Fibroblast of skin of scalp (primary cell): ENCODE measurements around the gene CCDC141.
A peak's percentile ranks its signal among the peaks of the same experiment; 100 is the strongest.

Experiments used
- DNase-seq: peaks from one replicate; pipeline ENCODE4 v3.0.0-alpha.2; 2013

CCDC141 gene

DNA sequence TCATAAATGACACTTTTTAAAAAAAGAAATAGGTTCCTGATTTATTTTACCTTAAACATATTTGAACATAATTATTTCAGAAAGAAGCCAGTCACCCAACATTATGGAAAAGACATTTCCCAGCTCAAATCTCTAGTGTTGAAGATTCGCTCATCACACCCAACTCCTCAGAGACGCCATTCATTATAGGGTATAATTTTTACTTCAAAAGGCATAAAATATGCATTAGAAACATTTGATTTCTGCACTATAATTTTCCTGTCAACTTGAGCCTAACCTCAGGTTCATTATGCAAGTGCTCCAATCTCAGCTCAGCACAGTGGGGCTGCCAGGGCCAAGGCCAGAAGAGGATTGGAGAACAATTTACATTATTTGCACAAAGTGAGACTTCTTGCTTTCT, 183.9 kb downstream of the CCDC141 start:
- no peak for DNase-seq

DNA sequence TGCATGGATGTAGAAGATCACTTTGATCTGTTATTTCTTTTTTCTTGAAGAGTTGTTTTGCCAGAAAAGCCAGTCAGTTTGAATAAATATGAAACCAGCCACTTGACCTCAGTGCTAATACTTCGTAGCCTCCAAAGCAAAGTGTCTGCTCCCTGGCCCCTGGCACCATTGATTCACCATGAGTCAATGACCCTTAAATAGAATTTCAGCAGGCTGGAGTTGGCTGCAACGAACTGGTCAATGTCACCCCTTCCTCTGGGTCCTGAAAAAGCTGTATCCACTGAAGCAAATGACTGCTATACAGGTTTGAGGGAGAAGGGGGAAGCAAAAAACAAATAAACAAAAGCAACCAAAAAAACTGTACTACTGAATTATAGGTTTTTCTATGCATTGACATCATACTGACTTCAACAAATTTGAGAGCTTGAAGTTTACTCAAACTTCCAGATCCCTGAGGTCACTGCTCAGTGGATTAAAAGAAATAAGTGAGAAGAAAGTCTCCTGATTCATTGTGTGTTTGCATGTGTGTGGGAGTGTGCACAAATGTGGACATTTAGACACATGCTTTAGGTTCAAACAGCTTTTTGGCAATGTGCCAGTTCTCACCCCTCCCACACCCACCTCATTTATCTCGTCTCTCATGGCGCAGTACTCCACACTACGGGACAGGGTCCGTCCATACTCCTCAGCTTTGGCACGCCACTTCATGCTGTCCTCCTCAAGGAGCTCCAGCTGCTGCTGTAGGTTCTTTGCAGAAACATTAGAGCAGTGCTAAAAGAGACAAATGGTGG, 184.6 kb downstream of the CCDC141 start:
- DNase-seq: no peak

DNA sequence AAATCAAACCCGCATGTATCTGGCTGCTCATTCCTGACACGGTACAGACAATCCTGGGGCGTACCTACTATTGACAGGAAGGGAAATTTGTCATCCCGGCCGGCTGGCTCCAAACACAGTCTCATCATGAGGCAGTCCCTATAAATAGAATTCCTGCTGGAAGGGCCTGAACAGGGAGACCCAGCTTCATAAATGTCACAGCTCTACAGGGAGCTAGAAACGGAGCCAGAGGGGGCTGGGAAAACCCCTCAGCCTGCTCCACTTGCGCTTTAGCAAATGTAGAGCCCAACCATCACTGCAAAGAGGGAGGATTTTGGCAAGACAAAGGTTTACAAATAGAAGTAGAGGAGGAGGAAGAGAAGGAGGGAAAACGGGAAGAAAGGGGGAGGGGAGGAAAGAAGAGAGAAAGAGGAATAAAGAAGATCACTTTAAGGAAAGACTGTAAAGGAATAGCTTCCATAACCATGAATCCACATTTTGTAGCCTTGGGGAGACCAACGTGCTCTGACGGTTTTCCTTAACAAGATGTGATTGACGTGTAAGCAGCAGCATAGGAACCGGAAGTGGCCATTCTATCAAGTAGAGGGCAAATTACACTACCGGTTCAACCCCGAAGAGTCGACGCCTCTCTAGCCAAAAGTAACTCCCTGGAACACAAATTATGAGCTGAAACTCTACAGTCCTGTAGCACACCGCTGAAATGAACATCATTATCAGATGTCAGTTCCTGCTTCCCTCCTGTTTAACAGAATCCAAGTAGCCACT, 185.9 kb downstream of the CCDC141 start:
- peak; percentile 28 for DNase-seq

DNA sequence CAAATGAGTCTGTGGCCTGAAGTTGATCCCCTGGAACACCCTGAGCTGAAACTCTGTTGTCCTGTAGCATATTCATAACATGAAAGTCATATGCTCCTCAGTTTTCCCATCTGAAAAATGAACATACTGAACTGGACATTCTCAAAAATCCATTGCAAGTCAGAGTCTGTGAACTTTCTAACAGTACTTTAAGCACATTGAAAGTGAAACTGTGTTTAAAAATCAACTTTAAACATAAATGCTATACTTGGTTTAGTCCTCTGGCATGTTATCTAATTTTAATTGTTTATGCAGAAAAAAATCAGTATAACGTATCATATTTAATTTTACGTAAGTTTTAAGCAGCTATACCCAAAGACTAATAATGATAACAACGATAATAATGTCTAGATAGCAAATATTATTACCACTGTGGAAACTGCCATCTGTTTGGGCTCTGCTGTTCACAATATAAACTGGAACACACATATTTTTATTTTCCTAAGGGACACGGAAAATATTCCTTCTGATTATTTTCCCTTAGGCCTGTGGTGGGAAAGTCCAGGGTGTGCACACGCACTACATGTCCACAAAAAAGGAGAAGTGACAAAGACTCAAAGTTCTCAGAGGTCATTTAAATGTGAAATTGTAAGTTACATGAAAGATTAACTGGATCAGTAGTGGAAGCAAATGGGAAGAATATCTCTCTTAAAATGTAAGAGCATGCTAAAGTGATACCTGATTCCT, 186.6 kb downstream of the CCDC141 start:
- DNase-seq: no peak

DNA sequence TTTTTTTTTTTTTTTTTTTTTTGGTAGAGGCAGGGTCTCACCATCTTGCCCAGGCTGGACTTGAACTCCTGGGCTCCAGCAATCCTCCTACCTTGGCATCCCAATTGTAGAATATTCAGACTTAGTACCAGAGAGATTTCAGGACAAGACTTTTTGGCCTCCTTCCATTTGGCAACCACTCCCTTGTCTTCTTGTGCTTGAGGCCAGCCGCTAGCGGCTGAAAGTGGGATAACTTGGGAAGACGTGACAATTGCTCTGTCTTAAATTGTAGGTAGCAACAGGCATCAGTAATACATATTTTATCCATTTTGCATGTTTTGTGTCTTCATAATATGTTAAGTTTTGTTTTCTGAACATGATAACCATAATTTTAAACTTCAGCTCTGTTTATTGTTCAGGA, 189.4 kb downstream of the CCDC141 start:
- no peak for DNase-seq

DNA sequence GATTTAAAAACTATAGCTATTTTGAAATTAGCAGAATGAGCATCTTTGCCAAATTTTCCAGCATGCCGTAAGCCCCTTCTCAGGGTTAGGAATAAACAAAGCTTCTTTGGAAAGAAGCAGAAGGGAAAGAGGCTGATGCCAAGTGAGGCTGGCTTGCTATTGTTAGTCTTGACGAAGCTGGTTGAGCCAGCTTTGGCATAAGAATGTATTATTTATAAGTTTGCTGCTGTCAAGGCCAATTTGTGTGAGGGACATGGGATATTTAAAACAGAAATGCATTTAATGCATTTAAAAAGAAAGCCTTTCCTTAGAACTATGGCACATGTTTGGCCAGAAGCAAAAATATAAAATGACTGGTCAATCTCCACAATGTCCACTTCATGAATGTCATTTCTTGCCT, 190.2 kb downstream of the CCDC141 start:
- DNase-seq: no peak

DNA sequence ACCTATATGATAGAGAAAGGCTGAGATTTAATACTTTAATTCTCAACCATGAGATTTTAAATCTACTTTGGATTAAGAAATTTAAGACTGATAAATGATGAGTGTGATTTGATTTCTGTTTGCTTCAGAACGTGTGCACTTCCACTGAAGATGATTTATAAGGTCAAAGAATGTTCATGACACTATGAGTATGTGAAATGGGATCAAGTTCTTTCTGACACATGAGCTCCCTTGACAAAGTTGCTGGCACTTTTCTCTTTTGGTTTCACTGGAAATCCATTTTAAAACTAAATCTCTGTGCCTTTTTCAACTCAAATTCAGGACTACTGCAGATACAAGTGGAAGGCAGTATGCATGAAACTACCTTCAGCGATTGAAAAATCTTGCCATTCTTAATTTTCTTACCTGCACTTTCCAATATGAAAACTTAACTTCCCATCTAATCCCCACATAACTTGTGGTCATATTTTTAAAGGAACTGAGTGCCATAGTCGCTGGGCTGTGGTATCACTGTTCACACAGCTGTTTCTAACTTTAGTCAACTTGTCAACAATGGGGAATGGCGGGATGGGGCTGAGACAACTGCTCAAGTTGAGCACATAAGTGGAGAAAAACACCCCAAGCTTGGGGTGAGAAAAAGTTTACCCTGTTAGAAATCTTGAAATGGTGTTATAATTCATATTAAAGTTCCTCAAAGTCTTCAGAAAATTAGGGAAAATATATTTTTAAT, 190.9 kb downstream of the CCDC141 start:
- no peak for DNase-seq

DNA sequence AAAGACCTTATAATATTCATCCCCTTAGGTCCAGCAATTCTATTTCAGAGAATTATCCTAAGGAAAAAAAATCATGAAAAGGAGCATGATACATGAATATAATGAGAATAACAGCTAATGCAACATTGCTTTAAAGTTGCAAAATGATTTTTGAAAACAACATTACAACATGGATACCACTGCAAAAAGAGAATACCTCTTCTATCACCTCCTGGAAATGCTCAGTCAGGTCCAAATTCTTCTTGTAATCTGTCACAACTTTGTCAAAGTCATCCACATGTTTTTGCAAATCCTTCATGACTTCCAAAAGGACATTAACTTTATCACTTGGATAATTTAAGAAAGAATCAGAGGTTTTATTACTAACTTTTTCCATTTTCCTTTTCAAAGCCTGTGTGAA, 194.8 kb downstream of the CCDC141 start:
- DNase-seq: no peak

DNA sequence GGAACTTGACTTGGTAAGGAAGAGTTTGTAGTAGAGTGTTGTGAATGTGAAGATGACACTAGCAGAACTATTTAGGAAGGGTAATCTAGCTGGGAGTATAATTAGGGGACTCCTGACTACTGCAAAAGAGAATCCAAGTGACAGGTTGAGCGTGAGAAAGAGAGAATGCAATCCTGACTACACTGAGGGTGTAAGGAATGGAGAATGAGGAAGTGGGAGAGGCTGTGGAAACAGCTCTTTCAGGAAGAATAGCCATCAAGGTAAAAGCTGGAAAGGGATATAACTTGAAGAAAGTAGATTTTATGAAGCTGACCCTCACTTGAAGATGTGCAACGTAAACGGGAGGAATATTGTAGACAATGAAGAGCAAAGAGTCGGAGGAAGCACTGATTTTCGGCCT, 201.6 kb downstream of the CCDC141 start:
- DNase-seq: no peak

DNA sequence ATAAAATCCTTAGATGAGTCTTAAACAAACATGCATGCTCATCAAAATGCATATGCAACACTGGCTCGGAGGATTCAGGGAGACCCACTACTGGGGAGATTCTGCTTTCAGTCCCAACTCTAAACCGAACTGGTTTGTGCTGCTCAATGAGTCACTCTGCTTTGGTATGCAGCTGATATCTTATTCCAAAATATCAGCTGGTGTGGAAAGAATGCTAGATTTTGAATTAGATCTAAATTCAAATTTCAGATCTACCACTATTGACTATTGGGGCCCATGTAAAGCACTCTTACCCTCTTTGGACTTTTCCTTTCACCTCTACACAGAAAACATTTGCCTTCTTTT, 203.5 kb downstream of the CCDC141 start:
- DNase-seq: no peak

DNA sequence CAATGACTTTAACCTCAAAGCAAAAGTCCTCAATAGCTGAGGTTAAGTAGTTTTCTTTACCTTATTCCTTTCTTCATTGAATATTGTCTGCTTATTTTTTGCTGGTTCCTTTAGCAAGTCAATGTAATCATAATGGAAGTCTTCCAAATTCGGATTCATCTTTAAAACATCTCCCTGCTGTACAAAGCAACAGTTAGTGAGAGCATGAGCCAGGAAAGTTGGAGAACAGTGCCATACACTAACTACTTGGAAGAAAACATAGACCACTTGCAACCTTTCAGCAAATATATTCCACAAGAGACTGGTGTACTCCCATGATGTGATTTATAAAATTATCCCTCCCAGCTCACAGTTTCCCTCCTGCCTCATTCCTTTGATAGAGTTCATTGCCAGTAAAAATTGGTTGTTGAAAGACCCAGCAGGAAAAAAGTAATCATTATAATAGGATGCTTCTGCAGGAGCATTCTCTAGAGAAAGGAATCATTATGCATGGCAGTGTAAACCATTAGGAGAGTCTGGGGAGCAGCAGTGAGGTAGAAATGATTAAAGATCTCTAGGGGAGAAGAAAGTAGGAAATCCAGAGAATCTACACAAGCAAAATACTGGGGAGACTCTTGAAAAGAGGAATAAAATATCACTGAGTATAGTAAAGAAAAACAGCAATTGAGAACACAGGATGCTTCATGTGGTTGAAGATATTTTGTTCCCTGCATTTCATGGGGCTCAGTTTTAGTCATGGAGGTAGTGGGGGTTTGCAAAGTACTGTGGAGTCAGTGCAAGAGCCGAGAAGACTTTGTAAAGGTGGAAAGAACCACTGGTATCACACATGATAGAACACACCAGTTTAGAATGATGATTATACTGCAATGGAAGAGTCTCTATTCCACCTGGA, 204.1 kb downstream of the CCDC141 start:
- DNase-seq: peak; percentile 4

DNA sequence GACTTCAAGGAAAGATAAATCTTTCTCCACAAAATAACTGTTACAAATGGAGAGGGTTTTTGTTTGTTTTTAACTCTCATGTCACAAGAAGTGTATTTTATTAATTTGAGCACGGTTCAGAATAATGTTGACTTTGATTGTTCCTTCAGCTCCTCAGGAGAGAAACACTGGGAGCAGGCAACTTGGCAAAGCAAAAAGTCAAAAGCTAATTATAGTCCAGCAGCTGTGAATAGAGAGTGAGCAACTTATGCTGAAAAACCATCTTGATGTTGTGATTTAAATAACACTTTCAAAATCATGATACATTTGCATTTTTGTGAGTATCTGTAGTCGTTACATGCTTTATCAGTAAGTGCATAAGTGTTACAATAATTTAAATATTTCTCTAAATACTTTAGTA, 205.2 kb downstream of the CCDC141 start:
- DNase-seq: no peak

DNA sequence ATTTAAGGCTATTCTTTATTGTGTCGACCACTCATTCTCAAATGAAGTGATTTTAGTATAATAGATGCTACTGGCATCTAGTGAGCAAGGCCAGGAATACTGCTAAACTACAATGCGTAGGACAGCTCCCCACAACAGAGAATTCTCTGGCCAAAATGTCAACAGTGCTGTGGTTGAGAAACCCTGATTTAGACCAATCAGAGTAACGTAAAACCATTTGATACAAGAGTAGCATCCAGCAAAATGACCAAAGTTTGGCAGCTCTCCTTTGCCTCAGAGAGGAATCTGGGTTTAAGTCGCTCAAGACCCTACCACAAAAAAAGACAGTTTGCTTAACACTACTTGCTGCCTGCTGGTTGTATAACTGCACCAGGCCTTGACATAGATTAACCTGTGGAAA, 205.7 kb downstream of the CCDC141 start:
- no peak for DNase-seq

DNA sequence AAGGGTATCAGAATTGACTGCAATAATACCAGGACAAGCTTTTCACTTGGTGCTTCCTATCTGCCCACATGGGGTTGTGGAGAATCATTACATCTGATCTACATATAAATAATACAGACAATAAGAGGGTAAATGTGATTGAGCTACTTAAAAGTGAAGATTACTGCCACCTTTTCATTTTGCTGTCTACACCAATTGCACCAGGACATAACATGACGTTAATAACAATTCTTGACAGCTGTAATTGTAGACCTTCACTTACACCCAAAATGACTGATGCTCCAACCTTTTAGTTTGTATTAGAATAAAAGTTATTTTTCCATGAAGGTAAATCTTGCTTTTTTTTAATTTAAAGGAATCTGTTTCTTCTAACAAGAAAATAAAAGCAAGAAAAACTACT, 206.2 kb downstream of the CCDC141 start:
- no peak for DNase-seq

DNA sequence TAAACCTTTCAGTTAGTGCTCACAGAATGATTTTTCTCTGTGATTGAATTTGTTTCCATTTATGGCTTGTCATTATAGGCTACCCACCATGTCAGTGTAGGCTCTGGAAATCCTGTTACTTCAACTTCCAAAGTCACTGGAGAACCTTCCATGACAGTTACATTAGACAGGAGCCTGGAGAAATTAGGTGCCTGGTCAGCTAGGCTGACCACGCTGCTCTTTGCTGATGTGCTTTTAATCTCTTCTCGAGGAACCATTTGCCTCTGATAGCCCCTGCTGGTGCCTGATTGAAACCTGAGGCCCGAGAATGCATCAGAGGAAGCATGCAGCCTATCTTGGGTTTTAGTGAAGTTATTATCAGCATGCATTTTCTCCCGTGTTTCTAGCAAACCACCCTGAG, 213.1 kb downstream of the CCDC141 start:
- no peak for DNase-seq

DNA sequence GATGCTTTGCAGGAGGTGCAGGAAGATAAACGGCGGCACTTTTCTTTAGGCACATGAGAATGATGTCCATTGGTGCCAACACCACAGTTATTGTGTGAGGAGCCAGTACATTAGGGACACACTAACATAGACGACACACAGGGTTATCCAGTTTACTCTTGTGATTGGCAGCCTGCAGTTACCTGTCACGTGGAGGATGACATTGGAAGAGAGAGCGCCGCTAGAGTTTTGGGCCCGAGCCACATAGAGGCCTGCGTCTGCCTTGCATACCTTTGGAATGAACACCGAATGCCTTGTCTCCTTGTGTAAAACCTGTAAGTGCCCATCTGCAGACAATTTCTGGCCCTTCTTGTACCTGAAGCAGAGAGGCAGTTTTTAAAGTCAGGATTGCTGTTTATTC, 215.9 kb downstream of the CCDC141 start:
- DNase-seq: no peak

DNA sequence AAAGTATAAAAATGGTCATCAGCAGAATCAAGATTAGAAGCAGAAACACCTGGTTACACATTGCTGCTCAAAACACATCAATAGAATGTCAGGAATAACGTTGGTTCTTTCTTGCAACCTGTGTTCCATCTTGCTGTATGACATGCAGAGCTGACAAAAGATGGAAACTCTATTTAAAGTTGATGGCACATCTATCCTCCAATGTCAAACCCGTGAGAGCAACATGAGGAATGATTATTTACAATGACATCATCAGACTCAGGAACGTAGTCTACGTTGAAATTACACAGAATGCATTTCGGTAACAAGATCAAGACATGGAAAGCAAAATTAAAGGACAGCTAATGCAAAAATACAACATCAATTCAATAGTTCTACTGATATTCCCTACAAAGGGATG, 216.6 kb downstream of the CCDC141 start:
- DNase-seq: no peak

DNA sequence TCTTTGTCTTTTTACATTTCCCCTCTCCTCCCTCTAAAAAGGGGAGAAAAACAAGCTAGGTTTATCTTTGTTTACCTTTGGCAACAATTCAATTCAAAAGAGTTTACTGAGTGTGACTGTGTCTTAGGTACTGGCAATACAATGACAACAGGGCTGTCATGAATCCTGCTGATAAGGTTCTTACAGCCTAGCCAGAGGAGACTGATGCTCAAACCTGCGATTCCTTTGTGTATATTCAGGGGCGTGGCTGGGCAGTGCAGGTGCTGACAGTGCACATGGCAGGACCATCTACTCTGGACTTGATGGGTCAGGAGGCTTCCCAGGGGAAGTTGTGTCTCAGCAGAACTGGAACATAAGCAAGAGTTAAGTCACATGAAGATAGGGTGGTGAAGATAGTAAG, 219.5 kb downstream of the CCDC141 start:
- no peak for DNase-seq

DNA sequence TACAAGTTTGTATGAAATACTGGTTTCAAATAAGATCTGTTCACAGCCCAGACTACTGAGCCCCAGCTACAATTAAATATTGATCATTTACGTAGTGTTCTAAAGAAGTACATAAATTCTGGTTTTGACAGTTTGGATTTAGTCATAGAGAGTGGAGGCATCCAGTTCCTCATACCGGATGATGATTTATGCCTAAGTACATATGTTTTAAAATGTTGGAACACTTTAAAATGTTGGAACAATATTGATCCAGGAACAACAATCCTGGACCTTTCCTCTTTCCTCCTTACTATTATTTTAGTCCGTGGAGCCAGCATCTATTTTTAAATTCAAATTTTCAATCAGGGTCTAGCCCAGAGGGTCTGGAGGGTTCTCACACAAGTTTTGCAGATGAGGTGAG, 220.0 kb downstream of the CCDC141 start:
- no peak for DNase-seq

DNA sequence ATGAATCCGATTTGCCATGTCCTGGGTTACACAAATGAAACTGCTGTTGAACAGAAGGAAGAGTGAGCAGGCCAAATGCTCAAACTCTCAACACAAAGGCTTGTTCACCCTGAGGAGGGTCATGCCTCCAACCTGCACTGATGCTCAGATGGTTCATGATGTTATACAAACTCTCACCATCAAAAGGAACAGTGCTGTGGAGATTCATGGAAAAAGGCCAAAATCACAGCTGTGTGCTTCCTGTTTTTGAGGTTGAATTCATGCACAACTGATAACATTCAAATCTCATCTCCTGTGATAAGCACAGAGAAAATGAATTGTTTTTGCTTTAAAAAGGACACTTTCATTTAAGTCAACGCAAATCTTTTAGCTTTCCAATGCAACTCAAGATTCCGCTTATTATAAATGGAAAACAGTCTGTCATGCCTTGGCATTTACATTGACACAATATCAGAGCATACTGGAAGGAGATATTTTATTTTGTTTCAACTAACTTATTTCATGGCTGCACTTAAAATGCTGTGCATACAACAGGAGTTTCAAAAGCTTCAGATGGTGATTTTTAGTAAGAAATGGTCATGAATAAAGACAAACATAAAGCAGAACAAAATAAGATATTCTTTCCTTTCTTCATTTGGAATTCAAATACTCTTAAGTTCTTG, 220.5 kb downstream of the CCDC141 start:
- no peak for DNase-seq

DNA sequence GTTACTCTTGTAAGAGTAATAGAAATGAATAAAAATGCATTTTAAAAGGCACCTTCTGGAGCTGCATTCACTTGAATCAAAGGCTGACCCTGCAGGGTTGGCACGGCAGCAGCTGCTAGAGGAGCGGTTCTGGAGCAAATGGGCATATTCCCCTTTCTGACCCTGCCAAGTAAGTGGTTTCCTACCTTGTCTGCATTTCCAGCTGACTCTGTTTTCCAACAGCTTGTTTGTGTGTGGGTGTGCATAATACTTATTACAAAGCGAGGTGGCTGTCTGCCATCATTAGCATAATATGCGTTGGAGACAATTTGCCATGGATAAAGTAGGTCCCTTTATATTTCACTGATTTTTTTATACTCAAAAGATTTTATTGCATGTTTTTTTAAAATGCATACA, 221.5 kb downstream of the CCDC141 start:
- DNase-seq: no peak
